ENCODE measurements around the gene C9orf152.
"Not testable (repeated sequence)": the region's sequence is repeated elsewhere in the genome, so short reads cannot be mapped to it uniquely, and the experiment has no call there.

C9orf152 gene

GRCh38 chr9:110198357-110198756 lies 9.6 kb downstream of the C9orf152 start:
- no peaks in the 10 kb centered on the region for H4K20me1 ChIP-seq (ENCODE audit: insufficient read depth, low read length, poor library complexity, severe bottlenecking)
- H3K36me3 ChIP-seq (ENCODE audit: insufficient read depth, low read length): no peaks in the 10 kb centered on the region
- no peak overlapping the region for H3K4me3 ChIP-seq (ENCODE audit: low read length, poor library complexity, severe bottlenecking)
- no peaks in the 10 kb centered on the region for H3K79me2 ChIP-seq (ENCODE audit: insufficient read depth, low read length)
- no peaks in the 10 kb centered on the region for H3K27me3 ChIP-seq (ENCODE audit: insufficient read depth, low read length, poor library complexity, severe bottlenecking)
- no peaks in the 10 kb centered on the region for H3K9me2 ChIP-seq (replicated peaks; ENCODE audit: low read depth, low read length)
- no peak overlapping the region for H3K4me2 ChIP-seq (ENCODE audit: low read depth, low read length, poor library complexity, severe bottlenecking)
- no peaks in the 10 kb centered on the region for H3F3A ChIP-seq (ENCODE audit: low read depth)
- TF ChIP-seq EZH2phosphoT487 (IDR thresholded peaks at IDR 0.05; ENCODE audit: borderline replicate concordance): no peak
- TF ChIP-seq, protein P1, sequence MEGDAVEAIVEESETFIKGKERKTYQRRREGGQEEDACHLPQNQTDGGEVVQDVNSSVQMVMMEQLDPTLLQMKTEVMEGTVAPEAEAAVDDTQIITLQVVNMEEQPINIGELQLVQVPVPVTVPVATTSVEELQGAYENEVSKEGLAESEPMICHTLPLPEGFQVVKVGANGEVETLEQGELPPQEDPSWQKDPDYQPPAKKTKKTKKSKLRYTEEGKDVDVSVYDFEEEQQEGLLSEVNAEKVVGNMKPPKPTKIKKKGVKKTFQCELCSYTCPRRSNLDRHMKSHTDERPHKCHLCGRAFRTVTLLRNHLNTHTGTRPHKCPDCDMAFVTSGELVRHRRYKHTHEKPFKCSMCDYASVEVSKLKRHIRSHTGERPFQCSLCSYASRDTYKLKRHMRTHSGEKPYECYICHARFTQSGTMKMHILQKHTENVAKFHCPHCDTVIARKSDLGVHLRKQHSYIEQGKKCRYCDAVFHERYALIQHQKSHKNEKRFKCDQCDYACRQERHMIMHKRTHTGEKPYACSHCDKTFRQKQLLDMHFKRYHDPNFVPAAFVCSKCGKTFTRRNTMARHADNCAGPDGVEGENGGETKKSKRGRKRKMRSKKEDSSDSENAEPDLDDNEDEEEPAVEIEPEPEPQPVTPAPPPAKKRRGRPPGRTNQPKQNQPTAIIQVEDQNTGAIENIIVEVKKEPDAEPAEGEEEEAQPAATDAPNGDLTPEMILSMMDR (conservative IDR thresholded peaks at IDR 0.05; ENCODE audit: low read length): no peak
- no peaks in the 10 kb centered on the region for H3K9me3 ChIP-seq (ENCODE audit: insufficient read depth, low read depth, low read length)
- H2AFZ ChIP-seq (ENCODE audit: low read length): no peak overlapping the region
- H3K4me1 ChIP-seq (ENCODE audit: insufficient read depth, low read length, poor library complexity, severe bottlenecking): no peaks in the 10 kb centered on the region
- no peak overlapping the region for H3K9ac ChIP-seq (ENCODE audit: low read depth, low read length, poor library complexity, severe bottlenecking)

GRCh38 chr9:110197330-110198187 lies 10.4 kb downstream of the C9orf152 start:
- Histone ChIP-seq H3K9ac (ENCODE audit: low read depth, low read length, poor library complexity, severe bottlenecking) (no peak overlapping the region), H3K79me2 (ENCODE audit: insufficient read depth, low read length) (no peaks in the 10 kb centered on the region), H2AFZ (ENCODE audit: low read length) (no peak overlapping the region), H3K36me3 (ENCODE audit: insufficient read depth, low read length) (no peaks in the 10 kb centered on the region), H4K20me1 (ENCODE audit: insufficient read depth, low read length, poor library complexity, severe bottlenecking) (no peaks in the 10 kb centered on the region), H3K9me2 (replicated peaks; ENCODE audit: low read depth, low read length) (no peaks in the 10 kb centered on the region), H3F3A (ENCODE audit: low read depth) (no peaks in the 10 kb centered on the region), H3K4me2 (ENCODE audit: low read depth, low read length, poor library complexity, severe bottlenecking) (no peak overlapping the region), H3K27me3 (ENCODE audit: insufficient read depth, low read length, poor library complexity, severe bottlenecking) (no peaks in the 10 kb centered on the region), H3K4me3 (ENCODE audit: low read length, poor library complexity, severe bottlenecking) (no peak overlapping the region), H3K4me1 (ENCODE audit: insufficient read depth, low read length, poor library complexity, severe bottlenecking) (no peaks in the 10 kb centered on the region), H3K9me3 (ENCODE audit: insufficient read depth, low read depth, low read length) (no peaks in the 10 kb centered on the region)
- TF ChIP-seq, protein P1 (conservative IDR thresholded peaks at IDR 0.05; ENCODE audit: low read length): no peak
- no peak for TF ChIP-seq EZH2phosphoT487 (IDR thresholded peaks at IDR 0.05; ENCODE audit: borderline replicate concordance)

GRCh38 chr9:110196084-110196499 lies 11.9 kb downstream of the C9orf152 start:
- not testable (repeated sequence) for H3F3A ChIP-seq (ENCODE audit: low read depth); H3K4me3 ChIP-seq (ENCODE audit: low read length, poor library complexity, severe bottlenecking); H4K20me1 ChIP-seq (ENCODE audit: insufficient read depth, low read length, poor library complexity, severe bottlenecking); H3K9ac ChIP-seq (ENCODE audit: low read depth, low read length, poor library complexity, severe bottlenecking); H2AFZ ChIP-seq (ENCODE audit: low read length); H3K9me3 ChIP-seq (ENCODE audit: insufficient read depth, low read depth, low read length); H3K79me2 ChIP-seq (ENCODE audit: insufficient read depth, low read length); H3K36me3 ChIP-seq (ENCODE audit: insufficient read depth, low read length); H3K9me2 ChIP-seq (replicated peaks; ENCODE audit: low read depth, low read length); H3K4me2 ChIP-seq (ENCODE audit: low read depth, low read length, poor library complexity, severe bottlenecking); H3K27me3 ChIP-seq (ENCODE audit: insufficient read depth, low read length, poor library complexity, severe bottlenecking); H3K4me1 ChIP-seq (ENCODE audit: insufficient read depth, low read length, poor library complexity, severe bottlenecking)

All from Loucy (cell line).